ENCODE data around the gene KCTD18. TPM values are rescaled to one million over a fixed set of nuclear protein-coding genes. Genes with fewer than 3 reads are reported as not detected.

Gene KCTD18
- total and polyA plus RNA-seq, 2 of the 8 experiments (the other 6 are each of a cell fraction or from before 2014, with no cell fraction given), result 1.6 to 3.1 TPM

DNA sequence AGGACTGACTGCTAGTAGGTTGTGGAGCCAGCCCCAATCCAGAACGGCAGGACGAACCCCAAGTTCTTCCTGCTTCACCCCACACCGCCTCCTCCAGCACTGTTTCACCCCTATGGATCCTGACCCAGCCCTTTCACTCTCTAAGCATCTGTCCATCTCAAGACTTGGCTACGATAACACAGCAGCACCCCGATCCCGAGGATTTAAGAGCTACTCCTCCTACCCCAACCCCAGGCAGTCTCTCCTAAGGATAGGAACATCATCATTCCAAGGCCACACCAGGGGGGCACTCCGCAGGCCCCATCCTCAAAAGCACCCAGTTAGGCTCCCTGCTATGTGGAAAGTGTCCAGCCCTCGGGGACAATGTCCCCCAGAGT, 645 bp downstream of the KCTD18 start (continued):
- no peak for TF ChIP-seq CBX8 (IDR thresholded peaks at IDR 0.05; ENCODE audit: borderline replicate concordance, low read depth, low read length)
